Measurements from ENCODE around the gene CFAP90. TPM values are rescaled to one million over a fixed set of nuclear protein-coding genes. Genes with fewer than 3 reads are reported as not detected.

Gene CFAP90
- total RNA-seq, 1 donor from 2014 or later, result not detected

DNA sequence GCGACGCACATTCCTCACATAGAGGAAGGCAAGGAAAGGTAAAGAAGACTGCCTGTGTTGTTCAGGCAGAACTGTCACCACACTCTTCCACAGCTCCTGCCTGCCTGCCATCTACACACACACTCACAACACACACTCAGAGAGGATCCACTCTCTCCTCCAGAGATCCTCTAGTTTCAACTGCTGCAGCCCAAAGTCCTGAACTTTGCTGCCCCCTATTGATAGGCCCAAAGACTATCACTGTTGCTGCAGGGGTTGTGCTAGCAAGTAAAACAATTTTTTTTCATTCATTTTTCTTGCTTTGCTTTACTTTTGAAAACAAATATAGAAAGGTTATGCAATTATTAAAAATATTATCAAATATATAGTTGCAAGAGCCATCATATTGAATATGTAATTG is 5.9 kb upstream of the CFAP90 start:
- Histone ChIP-seq H3K4me1 (no peaks in the 10 kb centered on the region), H3K27me3 (ENCODE audit: low read depth) (no peaks in the 10 kb centered on the region), H3K4me3 (no peak overlapping the region), H3K36me3 (peaks cover 36% of the 10 kb centered on the region), H3K9me3 (replicated peaks) (no peaks in the 10 kb centered on the region), H3K27ac (replicated peaks) (no peak overlapping the region)
- intact Hi-C loops (cut with micrococcal nuclease), result no loop called here
- TF ChIP-seq, protein P1, sequence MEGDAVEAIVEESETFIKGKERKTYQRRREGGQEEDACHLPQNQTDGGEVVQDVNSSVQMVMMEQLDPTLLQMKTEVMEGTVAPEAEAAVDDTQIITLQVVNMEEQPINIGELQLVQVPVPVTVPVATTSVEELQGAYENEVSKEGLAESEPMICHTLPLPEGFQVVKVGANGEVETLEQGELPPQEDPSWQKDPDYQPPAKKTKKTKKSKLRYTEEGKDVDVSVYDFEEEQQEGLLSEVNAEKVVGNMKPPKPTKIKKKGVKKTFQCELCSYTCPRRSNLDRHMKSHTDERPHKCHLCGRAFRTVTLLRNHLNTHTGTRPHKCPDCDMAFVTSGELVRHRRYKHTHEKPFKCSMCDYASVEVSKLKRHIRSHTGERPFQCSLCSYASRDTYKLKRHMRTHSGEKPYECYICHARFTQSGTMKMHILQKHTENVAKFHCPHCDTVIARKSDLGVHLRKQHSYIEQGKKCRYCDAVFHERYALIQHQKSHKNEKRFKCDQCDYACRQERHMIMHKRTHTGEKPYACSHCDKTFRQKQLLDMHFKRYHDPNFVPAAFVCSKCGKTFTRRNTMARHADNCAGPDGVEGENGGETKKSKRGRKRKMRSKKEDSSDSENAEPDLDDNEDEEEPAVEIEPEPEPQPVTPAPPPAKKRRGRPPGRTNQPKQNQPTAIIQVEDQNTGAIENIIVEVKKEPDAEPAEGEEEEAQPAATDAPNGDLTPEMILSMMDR (IDR thresholded peaks at IDR 0.05; ENCODE audit: borderline replicate concordance), result peak; percentile 75
- DNase-seq, result no peak

DNA sequence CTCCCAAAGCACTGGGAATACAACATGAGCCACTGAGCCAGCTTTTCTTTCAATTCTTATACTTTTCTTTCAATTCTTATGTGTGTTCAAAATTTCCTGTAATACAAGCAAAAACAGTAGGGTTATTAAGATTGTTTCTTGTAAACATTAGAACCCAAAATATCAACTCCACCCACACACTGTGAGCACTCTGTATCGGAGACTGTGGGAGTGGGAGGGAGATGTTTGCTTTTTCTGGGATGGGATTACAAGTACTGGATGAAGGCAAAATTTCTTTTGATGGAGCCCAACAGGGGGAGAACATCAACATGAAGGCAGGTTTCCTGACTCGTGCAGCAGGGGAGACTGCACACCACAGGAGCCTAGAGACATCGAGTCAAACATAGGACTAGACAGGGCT is 4.7 kb upstream of the CFAP90 start:
- Histone ChIP-seq H3K27me3 (ENCODE audit: low read depth) (peaks cover 10% of the 10 kb centered on the region), H3K4me3 (no peak overlapping the region), H3K36me3 (peaks cover 23% of the 10 kb centered on the region), H3K4me1 (peaks cover 5% of the 10 kb centered on the region), H3K27ac (replicated peaks) (no peak overlapping the region), H3K9me3 (replicated peaks) (no peaks in the 10 kb centered on the region)
- intact Hi-C loops (cut with micrococcal nuclease), result no loop called here
- no peak for DNase-seq
- TF ChIP-seq, protein P1 (IDR thresholded peaks at IDR 0.05; ENCODE audit: borderline replicate concordance), result no peak

- Histone ChIP-seq H3K4me3 (no peak overlapping the region), H3K27ac (replicated peaks) (no peak overlapping the region), H3K4me1 (peaks cover 16% of the 10 kb centered on the region), H3K9me3 (replicated peaks) (no peaks in the 10 kb centered on the region), H3K27me3 (ENCODE audit: low read depth) (peaks cover 36% of the 10 kb centered on the region), H3K36me3 (no peaks in the 10 kb centered on the region)
- TF ChIP-seq, protein P1 (IDR thresholded peaks at IDR 0.05; ENCODE audit: borderline replicate concordance), result no peak
- DNase-seq, result no peak
- intact Hi-C loops (cut with micrococcal nuclease), result no loop called here
Measured at GRCh38 chr5:7852988-7853387, 2.1 kb upstream of the CFAP90 start.

DNA sequence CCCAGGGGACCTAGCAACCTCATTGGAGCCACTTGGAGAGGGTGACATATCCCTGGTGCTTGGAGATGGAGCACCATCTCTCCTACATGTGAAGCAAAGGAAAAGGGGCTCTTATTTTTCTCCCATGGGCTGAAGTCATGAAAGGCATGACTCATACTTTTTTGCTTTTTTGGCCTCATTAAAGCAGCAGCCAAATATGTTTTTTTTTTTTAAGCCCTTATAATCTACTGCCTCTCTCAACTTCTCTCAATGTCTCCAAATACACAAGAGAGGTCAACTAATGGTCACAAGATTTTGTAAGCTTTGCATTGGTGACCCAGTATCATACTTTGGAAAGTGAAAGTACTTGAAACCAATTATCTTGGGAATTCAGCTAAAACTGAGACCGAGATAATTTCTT is 1.6 kb upstream of the CFAP90 start:
- no peak overlapping the region for H3K27ac ChIP-seq (replicated peaks)
- intact Hi-C loops (cut with micrococcal nuclease), result no loop called here
- no peaks in the 10 kb centered on the region for H3K36me3 ChIP-seq
- TF ChIP-seq, protein P1 (IDR thresholded peaks at IDR 0.05; ENCODE audit: borderline replicate concordance), result no peak
- no peak overlapping the region for H3K4me3 ChIP-seq
- no peak for DNase-seq
- peaks cover 16% of the 10 kb centered on the region for H3K4me1 ChIP-seq
- H3K27me3 ChIP-seq (ENCODE audit: low read depth), result peaks cover 41% of the 10 kb centered on the region
- H3K9me3 ChIP-seq (replicated peaks), result no peaks in the 10 kb centered on the region

- H3K9me3 ChIP-seq (replicated peaks), result no peaks in the 10 kb centered on the region
- peaks cover 16% of the 10 kb centered on the region for H3K4me1 ChIP-seq
- DNase-seq, result no peak
- H3K36me3 ChIP-seq, result no peaks in the 10 kb centered on the region
- TF ChIP-seq, protein P1 (IDR thresholded peaks at IDR 0.05; ENCODE audit: borderline replicate concordance), result no peak
- no peak overlapping the region for H3K27ac ChIP-seq (replicated peaks)
- intact Hi-C loops (cut with micrococcal nuclease), result no loop called here
- peaks cover 49% of the 10 kb centered on the region for H3K27me3 ChIP-seq (ENCODE audit: low read depth)
- H3K4me3 ChIP-seq, result no peak overlapping the region
Measured at GRCh38 chr5:7851617-7852289, 820 bp upstream of the CFAP90 start.

Measured in left ventricle myocardium inferior (tissue), 1 donor.